Gastrocnemius medialis (tissue), 4 donors: ENCODE measurements around the gene COG4. TPM values are rescaled to one million over a fixed set of nuclear protein-coding genes. Genes with fewer than 3 reads are reported as not detected.
"Not testable (repeated sequence)": the region's sequence is repeated elsewhere in the genome, so short reads cannot be mapped to it uniquely, and the experiment has no call there.

Source experiments
- ATAC-seq, 2 donors: fragments of 150-250 bp; one replicate each; pipeline ENCODE4 v1.9.1; 2016
- DNase-seq, 2 donors: peaks; one replicate each; pipeline ENCODE4 v3.0.0-alpha.2; 2019
- H3K27ac ChIP-seq, 4 donors: fragments of 200-600 bp; sonication (generic); 1 replicate in 1 of 4; 2 replicates in 3 of 4; pipeline ENCODE4 v1.5.1; 2016 to 2018; ENCODE audit warnings: mild to moderate bottlenecking in 2 of 4, moderate library complexity in 1 of 4
- H3K27me3 ChIP-seq, 3 donors: fragments of 200-600 bp; sonication (generic) in 2 of 3; 1 replicate in 1 of 3; 2 replicates in 2 of 3; pipeline versions ENCODE4 v1.5.1 to v1.6.0; 2016 to 2019; ENCODE audit warnings: mild to moderate bottlenecking in 1 of 3, moderate library complexity in 1 of 3
- H3K36me3 ChIP-seq, 2 donors: fragments of 200-600 bp; sonication (generic) in 1 of 2; one replicate each; pipeline ENCODE4 v1.5.1; 2017 to 2018
- H3K4me1 ChIP-seq, 2 donors: fragments of 200-600 bp; sonication (generic) in 1 of 2; one replicate each; pipeline ENCODE4 v1.5.1; 2016 to 2017; ENCODE audit warnings: mild to moderate bottlenecking in 2 of 2
- H3K4me3 ChIP-seq, 4 donors: fragments of 200-600 bp; sonication (generic) in 3 of 4; 1 replicate in 1 of 4; 2 replicates in 3 of 4; pipeline ENCODE4 v1.5.1; 2016 to 2019; ENCODE audit warnings: mild to moderate bottlenecking in 2 of 4
- H3K9me3 ChIP-seq, 3 donors: fragments of 200-600 bp; sonication (generic) in 2 of 3; 1 replicate in 1 of 3; 2 replicates in 2 of 3; pipeline ENCODE4 v1.5.1; 2016 to 2019
- CTCF ChIP-seq, 5 experiments: fragments of 450-650 bp in 3 of 5; fragments of 200-600 bp in 2 of 5; sonication (generic) in 2 of 5; IDR thresholded peaks in 4 of 5; conservative IDR thresholded peaks in 1 of 5; 1 replicate in 4 of 5; 2 replicates in 1 of 5; pipeline ENCODE4 v1.5.1; 2016 to 2019; ENCODE audit warnings: antibody characterized with exemption in 5 of 5, mild to moderate bottlenecking in 3 of 5, moderate library complexity in 3 of 5
- POLR2A ChIP-seq, 2 donors: fragments of 450-650 bp; IDR thresholded peaks; one replicate each; pipeline ENCODE4 v1.6.1; 2017; ENCODE audit warnings: antibody characterized with exemption in 2 of 2, mild to moderate bottlenecking in 2 of 2, moderate library complexity in 2 of 2
- in situ Hi-C, 4 donors: fragments of 200-750 bp; cut with MboI; loops; one replicate each; pipeline versions ENCODE4 v1.15.0 to v1.8.0; 2017; ENCODE audit warnings: low sequenced_read_pairs in 4 of 4
- intact Hi-C: fragments of 100-400 bp; cut with DNase I; formaldehyde crosslinking; loops from one replicate; pipeline ENCODE4 v1.15.1; 2023; ENCODE audit warnings: low total_unique reads
- total RNA-seq, 4 donors: library from RNA; depleted of rRNA; stranded (reverse); fragments of >200 nt; gene quantifications; one replicate each; pipeline versions ENCODE4 v1.1.0 to v1.2.3, GENCODE V29; 2016

COG4 gene
- total RNA-seq, 4 donors from 2014 or later, result 71.8 to 113 (median 82.0) TPM

DNA sequence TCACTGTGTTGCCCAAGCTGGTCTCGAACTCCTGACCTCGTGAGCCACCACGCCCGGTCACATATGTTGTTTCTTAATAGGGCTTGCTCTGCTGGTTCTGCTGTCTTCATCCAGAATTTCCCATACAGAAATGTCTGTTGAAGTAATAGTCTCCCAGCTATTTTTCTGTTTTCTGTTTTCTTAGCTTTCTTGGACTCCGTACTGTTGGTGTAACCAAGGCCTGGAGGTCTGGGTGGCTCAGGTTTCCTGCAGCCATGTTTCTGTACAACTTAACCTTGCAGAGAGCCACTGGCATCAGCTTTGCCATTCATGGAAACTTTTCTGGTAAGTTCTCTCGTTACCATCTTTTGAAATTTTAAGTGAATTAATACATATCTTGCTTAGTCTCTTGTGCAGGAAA, 3.0 kb upstream of the COG4 start:
- H3K9me3 ChIP-seq, result no peaks in the 10 kb centered on the region
- H3K4me3 ChIP-seq, result no peak overlapping the region
- peaks cover 46 to 53% of the 10 kb centered on the region in 2 donors for H3K4me1 ChIP-seq
- no peak for ATAC-seq
- TF ChIP-seq POLR2A (IDR thresholded peaks at IDR 0.05) (no peak), CTCF (IDR thresholded peaks at IDR 0.05 in 4 of 5, conservative IDR thresholded peaks at IDR 0.05 in 1 of 5) (no peak)
- H3K27ac ChIP-seq, result peak overlapping the region in 3 of 4 donors; percentile 25 to 58 (median 48)
- intact Hi-C loops (no loop called here), in situ Hi-C loops (loop anchor here (5.0 to 25.0 kb wide), 2 partner anchors 126 to 236 kb away; no protein-coding TSS in a partner anchor)
- H3K36me3 ChIP-seq, result peaks cover 3 to 41% of the 10 kb centered on the region in 2 donors
- no peak for DNase-seq
- H3K27me3 ChIP-seq, result no peaks in the 10 kb centered on the region

GRCh38 chr16:70524399-70524825, 1.1 kb upstream of the COG4 start:
- Histone ChIP-seq H3K4me3 (peak overlapping the region; percentile 78 to 99 (median 90)), H3K4me1 (peaks cover 46 to 50% of the 10 kb centered on the region in 2 donors), H3K36me3 (peaks cover 0 to 24% of the 10 kb centered on the region in 2 donors), H3K27ac (peak overlapping the region; percentile 88 to 95 (median 92))
- intact Hi-C loops, result loop anchor here (5.0 kb wide), 1 partner anchor 142 kb away; no protein-coding TSS in a partner anchor
- peak in 1 of 2 donors; percentile 45 for DNase-seq
- H3K27me3 ChIP-seq, H3K9me3 ChIP-seq, in situ Hi-C loops: not testable (repeated sequence)
- peak; percentile 15 to 28 for ATAC-seq

GRCh38 chr16:70523743-70524398, 517 bp upstream of the COG4 start, which contains the start of gene SF3B3:
SF3B3 (plus strand) TSS chr16:70523816; CDS start chr16:70526657, 2,841 bp downstream.
- DNase-seq (peak; percentile 45 to 63), ATAC-seq (peak; percentile 81 to 84)
- Histone ChIP-seq H3K9me3 (no peaks in the 10 kb centered on the region), H3K27ac (peak within 1 kb of the TSS; percentile 88 to 95 (median 92)), H3K27me3 (no peaks in the 10 kb centered on the region), H3K36me3 (peaks cover 0 to 18% of the 10 kb centered on the region in 2 donors), H3K4me3 (peak within 1 kb of the TSS; percentile 78 to 99 (median 90)), H3K4me1 (peaks cover 40 to 45% of the 10 kb centered on the region in 2 donors)
- intact Hi-C loops, result loop anchor here (5.0 kb wide), 1 partner anchor 142 kb away; no protein-coding TSS in a partner anchor
- TF ChIP-seq POLR2A (IDR thresholded peaks at IDR 0.05), result peak; percentile 49 to 60
- no peak for TF ChIP-seq CTCF (IDR thresholded peaks at IDR 0.05 in 4 of 5, conservative IDR thresholded peaks at IDR 0.05 in 1 of 5)
- in situ Hi-C loops, result no loop called here

DNA sequence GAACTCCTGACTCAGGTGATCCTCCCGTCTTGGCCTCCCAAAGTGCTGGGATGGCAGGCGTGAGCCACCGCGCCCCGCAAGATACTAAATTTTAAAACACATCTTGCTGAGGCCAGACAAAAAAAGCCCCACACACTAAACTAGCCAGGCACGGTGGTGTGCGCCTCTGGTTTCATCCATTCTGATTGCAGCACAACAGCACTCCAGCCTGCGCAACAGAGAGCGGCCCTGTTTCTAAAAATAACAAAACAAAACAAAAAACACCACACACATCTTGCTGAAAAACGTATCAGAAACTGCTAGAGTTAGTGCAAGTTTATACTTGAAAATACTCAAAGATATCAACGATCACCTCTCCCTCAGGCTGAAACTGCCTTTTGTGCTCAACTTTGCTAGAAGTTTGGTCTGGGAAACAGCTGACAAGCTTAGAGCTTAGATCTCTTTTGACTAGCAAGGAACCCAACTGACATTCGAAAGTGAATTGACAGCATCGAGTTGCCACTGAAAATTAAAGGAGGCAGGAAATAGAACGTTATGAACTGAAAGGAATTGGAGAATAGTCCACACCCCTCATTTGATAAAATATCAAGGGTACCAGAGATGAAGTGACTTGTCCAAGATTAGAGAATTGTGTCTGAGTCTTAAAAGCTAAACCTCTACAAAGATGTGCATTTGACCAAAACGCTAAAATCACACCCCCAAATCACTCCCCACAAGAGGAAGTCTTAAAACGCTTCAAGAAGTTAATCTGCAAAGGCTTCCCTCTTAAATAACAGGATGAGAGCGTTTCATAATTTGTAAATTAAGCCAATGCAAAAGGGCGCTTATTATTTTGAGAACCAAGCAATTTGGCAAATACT, 908 bp downstream of the COG4 start:
- H3K4me3 ChIP-seq, result peak overlapping the region; percentile 78 to 99 (median 90)
- H3K36me3 ChIP-seq, result peaks cover 0 to 26% of the 10 kb centered on the region in 2 donors
- H3K9me3 ChIP-seq, result no peaks in the 10 kb centered on the region
- ATAC-seq (no peak), DNase-seq (no peak)
- TF ChIP-seq POLR2A (IDR thresholded peaks at IDR 0.05) (no peak), CTCF (IDR thresholded peaks at IDR 0.05 in 4 of 5, conservative IDR thresholded peaks at IDR 0.05 in 1 of 5) (no peak)
- H3K27me3 ChIP-seq, result no peaks in the 10 kb centered on the region
- intact Hi-C loops, result loop anchor here (5.0 kb wide), 1 partner anchor 140 kb away; no protein-coding TSS in a partner anchor
- peaks cover 32 to 39% of the 10 kb centered on the region in 2 donors for H3K4me1 ChIP-seq
- in situ Hi-C loops, result no loop called here
- peak overlapping the region; percentile 88 to 95 (median 92) for H3K27ac ChIP-seq
